HG02973 (cell line): ENCODE results near the gene ZNF669.
"Not testable (repeated sequence)": the region's sequence is repeated elsewhere in the genome, so short reads cannot be mapped to it uniquely, and the experiment has no call there.

Source experiments
- ATAC-seq: cut with Tn5 transposase; IDR thresholded peaks from one replicate; pipeline ENCODE4 v1.9.1; 2021; ENCODE audit warnings: moderate library complexity; ENCODE audit not compliant: unreplicated experiment

ZNF669 gene

DNA sequence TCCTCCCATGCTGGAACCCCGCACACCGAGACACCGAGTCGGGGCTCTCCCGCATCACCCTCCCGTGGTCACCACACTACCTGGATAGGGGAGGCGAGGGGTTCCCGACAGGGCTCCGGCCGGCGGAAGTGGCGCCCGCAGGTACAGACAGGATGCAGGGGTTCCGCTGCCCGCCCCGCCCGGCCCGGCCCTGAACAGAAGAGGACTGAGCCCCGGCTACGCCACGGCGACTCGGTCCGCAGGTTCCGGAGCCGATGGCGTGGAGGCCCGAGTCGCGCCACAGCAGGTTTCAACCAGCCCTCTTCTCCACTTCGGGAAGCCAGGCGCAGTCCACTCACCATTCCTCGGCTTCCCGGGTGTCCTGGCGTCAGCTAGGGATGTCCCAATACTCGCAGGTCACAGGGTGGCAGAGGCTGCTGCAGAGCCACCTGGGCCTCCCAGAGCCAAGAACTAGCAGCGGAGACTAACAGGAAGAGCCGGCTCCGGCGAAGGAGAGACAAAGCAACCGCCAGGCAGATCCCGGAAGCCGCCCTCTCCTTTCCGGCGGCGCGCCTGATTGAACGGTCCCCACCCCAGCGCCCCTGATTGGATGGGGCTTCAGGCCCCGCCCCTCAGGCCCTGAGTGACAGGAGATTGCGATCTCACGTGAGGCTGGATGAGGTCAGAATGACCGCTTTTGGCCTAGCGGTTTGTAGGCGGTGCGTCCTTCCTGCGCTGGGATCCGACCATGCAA, at the start of gene ZNF669:
Gene ZNF669 (minus strand): TSS at position 498 of the 733 bp plus-strand sequence. CDS start 157 bp downstream, at position 341.
- peak; percentile 100 for ATAC-seq

DNA sequence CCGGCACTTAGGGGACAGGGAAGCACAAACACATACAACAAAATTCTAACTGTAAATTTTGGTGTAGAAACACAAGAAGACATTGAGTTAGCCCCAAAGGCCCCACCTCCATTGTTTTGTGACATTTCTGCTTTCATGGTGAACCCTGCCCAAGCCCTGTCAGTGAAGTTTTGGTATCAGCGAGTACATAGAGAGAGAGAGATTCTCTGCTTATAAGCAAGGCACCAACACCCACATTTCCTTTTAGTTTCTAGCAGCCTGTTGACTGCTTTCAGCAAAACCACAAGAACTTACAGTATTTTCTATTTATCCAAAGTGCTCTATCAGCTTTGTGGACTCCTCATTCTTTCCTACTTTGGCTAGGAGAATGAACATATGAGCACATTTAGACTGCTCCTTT, 43.6 kb upstream of the ZNF669 start:
- no peak for ATAC-seq

DNA sequence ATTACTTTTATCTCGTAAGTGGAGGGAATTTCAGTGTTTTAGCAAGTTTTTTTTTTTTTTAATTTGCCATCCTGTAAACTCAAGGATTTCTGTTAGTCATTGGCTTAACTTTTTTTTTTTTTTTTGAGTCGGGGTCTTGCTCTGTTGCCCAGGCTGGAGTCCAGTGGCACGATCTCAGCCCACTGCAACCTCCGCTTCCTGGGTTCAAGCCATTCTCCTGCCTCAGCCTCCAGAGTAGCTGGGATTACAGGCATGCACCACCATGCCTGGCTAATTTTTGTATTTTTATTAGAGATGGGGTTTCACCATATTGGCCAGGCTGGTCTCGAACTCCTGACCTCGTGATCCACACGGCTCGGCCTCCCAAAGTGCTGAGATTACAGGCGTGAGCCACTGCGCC, 43.0 kb upstream of the ZNF669 start:
- not testable (repeated sequence) for ATAC-seq

DNA sequence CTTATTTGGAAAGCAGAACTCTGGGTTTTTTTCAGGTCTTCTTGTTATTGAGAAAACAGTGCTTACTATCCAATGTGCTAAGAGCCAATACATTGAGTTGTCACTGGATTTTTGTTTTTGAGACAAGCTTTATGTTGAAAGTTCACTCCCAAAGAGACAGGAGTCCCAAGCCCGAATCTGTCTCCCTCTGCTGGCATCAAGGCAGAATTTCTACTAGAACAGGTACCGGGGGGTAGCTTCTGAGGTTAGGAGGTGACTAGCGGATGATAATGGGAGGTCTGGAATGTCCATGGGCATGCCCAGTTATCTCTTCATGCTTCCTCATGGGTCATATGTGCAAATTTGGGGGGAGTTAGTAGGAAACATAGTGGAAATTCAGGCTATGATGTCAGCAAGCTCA, 42.5 kb upstream of the ZNF669 start:
- ATAC-seq = no peak

DNA sequence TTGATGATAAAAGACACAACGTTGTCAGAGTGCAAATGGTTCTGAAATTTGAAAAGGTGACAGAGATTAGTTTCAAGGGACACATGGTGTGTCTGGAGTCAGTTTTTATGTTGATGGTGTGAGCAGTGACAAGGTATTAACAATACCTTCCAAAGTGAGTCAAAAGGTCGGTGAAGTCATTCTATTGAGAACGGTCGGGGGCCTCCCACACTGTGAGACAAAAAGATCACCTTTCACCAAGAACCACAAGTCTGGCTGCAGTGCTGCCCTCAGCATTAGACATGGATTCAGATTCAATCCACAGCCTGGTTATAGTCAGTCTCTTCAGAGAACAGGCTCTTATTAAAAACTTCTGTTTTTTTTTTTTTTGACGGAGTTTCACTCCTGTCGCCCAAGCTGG, 41.1 kb upstream of the ZNF669 start:
- no peak for ATAC-seq

DNA sequence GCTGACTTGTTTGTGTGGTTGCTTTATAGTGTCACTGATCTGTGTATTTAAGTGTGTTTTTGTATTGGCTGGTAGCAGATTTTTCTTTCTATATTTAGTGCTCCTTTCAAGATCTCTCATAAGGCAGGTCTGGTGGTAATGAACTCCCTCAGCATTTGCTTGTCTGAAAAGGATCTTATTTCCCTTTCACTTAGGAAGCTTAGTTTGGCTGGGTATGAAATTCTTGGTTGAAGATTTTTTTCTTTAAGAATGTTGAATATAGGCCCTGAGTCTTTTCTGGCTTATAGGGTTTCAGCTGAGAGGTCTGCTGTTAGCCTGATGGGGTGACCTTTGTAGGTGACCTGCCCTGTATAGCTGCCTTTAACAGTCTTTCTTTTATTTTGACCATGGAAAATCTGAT, 35.4 kb upstream of the ZNF669 start:
- ATAC-seq = not testable (repeated sequence)

DNA sequence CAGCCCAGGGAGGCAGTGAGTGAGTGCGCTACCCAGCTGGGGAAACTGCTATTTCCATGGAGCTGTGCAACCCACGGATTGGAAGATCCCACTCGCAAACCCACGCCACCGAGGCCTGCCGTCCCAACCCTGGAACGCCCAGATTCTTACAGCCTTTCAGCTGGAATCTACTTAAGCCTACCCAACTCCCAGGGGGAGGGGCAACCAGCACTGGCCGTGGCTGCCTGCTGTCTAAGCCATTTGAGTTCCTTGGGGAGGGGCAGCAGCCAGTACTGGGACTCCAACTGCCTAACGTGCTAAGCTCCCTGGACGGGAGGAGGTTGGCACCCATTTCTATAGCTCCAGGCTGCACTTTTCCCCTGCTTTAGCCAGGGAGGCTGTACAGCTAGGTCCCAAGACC, 27.1 kb upstream of the ZNF669 start:
- no peak for ATAC-seq

DNA sequence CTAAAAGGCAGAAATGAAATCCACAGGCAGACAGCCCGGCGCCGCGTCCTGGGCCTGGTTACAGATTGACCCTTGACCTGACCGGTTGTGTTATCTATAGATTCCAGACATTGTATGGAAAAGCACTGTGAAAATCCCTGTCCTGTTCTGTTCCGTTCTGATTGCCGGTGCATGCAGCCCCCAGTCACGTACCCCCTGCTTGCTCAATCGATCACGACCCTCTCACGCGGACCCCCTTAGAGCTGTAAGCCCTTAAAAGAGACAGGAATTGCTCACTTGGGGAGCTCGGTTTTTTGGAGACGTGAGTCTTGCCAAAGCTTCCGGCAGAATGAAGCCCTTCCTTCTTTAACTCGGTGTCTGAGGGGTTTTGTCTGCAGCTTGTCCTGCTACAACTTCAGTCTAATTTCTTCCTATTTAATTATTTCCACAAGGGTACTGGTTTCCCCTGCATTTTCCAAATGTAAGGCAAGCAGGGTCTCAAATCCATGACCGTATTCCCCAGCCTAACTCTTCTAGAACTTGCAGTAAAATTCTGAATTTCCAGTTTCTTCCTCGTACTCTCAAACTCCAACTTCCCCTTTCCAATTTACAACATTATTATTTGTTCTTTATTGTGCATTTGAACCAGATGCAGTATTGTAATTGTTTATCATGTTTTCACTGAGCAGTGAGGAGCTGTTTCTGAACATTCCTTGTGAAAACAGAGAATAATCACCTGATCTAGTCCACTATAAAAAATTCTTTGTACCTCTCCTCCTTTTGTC, 23.5 kb upstream of the ZNF669 start:
- ATAC-seq = not testable (repeated sequence)

DNA sequence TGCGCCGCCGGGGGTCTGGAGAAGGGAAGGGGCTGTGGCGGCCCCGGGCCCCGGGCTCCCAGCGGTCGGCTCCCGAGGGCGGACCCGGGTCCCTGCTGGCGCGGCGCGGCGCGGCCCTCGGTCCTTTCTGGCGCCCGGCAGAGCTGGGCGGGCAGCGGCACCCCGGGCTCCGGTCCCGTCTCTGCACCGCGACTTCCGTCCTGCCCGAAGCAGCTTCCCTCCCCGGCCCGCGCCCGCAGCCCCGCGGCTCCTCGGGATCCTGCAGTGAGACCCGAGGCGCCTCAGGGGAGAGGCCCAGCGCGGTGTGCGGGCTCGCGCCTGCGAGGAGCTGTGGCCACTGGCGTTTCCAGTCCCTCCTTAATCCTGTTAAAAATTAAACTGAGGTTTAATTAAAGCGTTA, 22.4 kb upstream of the ZNF669 start:
- peak; percentile 59 for ATAC-seq

DNA sequence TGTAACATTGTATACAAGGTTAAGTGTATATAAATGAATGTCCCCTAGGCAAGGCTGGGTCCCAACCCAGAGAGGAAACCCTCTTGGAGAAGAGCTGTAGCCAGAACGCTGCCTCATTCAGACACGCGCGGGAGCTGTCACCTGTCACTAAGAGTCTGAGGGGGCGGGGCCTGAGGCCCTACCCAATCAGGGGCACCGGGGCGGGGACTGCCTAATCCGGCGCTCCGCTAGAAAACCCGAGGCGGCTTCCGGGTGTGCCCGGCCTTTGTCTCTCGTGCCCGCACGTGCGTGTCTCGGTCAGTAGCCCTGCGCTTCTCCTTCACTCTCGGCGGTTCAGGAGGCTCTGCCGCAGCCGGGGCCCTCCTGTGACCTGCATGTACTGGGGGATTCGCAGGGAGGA, 22.0 kb upstream of the ZNF669 start:
- ATAC-seq = peak; percentile 99

DNA sequence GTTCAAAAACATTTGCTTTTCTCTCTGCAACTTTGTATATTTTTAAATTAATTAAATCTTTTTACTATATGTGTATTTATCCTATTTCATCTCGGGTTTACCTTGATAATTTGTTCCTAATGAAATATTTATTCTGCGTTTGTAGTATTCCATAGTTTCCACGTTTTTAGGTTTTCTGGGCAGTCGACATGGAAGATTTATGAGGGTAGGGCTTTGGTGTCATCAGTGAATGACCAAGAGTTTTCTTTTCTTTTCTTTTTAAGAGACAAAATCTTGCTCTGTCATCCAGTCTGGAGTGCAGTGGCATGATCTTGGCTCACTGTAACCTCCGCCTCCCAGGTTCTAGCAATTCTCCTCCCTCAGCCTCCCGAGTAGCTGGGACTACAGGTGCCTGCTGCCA, 17.2 kb upstream of the ZNF669 start:
- ATAC-seq = no peak

DNA sequence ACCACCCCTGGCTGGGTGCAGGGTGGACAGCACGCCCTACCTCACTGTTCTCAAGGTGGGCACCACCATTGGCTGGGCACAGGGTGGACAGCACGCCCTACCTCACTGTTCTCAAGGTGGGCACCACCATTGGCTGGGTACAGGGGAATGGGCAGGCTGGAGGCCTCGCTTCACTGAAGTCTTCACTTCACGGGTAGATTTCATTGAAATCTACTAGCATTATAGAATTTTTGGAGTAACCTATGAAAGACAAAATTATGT, 16.2 kb upstream of the ZNF669 start:
- not testable (repeated sequence) for ATAC-seq

DNA sequence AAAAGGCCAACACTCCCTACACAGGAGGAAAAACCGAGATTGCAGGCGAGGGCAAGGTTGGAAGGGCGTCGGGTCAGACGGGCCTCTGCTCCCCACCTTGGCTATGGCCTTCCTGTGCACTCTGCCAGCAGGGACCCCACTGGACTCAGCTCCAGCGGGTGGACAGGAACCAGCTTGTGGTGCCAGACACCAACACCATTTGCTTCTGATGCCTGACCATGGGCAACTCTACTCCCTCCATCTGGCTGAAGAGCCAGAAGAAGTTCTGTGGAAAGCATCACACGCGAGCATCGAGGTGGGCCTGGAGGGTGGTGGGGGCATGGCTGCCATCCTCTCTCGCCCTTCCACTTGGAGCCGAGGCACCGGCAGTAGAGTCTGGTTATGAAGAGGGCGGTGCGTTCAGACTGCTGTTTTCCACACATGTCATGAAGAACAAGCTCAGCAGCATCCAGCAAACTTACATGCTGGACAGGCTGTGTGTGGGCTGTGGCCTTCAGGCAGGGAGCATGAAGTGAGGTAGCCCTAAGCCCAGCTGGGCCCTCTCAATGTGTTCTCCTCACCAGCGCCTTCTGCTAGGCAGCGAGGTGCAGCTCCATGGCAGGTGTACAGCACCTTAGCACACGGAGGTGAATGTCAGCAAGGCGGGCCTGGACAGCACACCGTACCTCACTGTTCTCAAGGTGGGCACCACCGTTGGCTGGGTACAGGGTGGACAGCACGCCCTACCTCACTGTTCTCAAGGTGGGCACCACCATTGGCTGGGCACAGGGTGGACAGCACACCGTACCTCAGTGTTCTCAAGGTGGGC, 15.6 kb upstream of the ZNF669 start:
- no peak for ATAC-seq

DNA sequence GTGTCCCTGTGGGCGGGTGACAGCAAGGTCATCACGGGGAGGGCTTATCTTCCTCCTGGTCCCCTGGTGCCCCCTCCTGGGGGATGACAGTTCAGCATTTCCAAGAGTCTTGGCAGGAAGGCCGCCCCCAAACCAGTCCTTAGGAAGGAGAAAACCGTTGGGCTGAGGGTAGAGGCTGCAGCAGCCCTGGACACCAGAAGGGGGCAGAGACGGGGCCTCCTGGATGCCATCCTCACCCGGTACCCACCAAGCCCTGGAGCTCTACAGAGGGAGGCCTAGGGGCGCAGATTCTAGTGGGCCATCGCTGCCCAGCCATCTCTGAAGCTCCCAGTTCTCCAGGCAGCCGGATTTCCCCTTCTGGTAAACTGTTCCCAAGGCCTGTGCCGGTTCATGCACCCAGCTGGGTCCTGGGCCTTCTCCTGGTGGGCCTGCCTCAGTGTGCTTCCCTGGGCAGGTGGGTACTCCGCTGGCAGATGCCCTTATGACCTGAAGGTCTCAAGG, 14.8 kb upstream of the ZNF669 start:
- no peak for ATAC-seq

DNA sequence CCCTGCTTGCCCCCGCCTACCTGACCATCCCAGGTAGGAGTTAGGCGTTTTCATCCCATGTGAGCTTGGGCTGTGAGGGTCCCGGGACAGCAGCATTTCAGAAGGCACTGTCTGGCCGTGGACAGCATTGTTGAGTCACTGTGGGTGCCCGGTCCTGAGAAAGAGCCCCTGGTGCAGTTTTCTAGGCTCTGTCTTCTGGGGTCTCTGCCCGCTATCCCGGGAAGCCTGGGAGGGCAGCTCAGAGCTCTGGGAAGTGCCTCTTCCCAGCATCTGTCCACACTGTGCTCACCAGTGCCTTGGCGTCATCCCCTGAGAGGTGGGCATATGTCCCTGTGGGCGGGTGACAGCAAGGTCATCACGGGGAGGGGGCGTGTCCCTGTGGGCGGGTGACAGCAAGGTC, 11.4 kb upstream of the ZNF669 start:
- no peak for ATAC-seq

DNA sequence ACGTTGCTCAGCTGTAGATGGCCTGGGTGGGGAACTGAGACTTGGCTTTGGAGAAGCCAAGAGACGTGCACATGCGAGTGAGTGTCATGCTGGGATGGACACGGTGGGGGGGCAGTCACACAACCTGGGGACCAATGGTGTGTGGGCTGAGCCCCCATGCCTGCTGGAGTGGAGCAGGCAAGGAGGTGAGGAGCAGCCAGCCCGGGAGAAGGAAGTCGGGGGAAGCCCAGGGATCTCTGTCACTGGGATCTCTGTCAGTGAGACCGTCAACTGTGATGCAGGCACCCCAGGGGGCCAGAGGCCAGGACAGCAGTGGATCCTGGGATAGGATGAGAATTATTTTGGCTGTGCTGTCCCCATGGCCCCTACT, 11.0 kb upstream of the ZNF669 start:
- no peak for ATAC-seq

DNA sequence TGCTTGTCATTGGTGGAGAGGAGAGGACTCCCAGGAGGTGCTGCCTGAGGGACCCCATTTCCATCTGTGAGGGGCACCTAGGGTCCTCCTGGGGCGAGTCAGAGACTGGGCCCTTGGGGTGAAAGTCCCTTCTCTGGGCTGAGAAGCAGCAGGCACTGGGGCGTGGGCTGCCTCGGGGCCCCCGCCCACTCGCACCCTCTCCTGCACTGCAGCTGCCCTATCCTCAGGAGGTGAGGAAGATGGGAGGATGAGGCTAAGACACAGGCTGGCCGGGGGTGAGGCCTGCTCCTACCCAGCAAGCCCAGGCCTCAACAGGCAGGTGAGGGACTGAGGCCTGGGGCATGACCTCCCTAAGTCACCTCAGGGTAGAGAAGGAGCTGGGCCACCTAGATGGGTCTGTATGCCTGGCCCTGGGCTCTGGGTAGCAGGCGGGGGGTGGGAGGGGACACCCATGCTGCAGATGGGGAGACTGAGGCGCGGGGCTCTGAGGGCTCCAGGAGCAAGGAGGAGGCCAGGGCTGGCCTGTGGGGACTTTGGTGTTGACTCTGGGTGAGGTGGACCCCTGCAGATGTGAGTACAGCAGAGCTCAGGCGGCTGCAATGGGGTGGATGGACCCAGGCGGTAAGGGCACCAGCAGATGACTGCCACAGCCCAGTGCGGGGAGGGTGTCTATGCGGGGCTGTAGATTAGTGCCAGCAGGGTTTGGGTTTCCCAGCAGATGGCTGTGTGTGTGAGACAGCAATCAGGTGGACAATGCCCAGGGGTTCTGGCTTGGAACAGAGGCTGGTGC, 10.4 kb upstream of the ZNF669 start:
- no peak for ATAC-seq

DNA sequence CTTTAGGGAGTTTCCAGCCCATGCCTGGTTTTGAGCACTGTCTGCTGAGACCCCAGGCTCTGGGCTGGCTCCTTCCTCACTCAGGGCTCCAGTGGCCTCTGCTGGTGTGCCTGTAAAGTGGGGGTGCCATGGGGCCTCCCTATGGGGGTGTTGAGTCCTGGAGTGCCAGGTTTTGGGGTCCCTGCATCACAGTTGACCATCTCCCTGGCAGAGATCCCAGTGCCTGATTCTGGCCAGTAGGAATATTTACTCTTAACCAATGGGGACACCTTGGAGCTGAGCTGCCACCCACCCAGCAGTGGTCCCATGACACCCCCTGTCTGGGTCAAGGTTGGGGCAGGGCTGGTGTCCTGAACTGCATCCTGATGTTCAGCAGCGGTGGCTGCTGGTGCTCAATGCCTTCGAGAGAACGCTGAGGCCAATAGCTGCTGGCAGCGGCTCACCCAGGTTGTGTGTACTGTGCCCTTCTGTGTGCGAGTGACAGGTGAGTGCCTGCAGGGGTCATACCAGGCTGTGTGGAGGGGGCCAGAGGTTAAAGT, 9.6 kb upstream of the ZNF669 start:
- ATAC-seq = no peak

DNA sequence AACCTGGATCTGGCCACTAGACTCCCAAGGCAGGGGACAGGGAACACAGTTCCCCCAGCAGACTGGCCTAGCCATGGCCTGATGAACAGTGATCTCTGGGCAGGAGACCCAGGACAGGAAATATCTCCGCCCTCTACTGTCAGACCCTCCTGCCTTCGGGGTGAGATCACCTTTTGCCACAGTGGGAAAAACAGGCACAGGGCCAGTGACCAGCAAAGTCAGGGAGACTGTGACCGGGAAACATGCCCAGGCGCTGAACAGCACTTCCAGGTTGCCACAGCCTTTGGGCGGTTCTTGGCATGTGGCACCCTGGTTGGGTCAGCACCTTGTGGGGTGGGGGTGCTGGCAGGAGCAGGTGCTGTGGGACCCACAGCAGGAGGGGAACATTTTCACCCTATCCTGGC, 8.9 kb upstream of the ZNF669 start:
- no peak for ATAC-seq

DNA sequence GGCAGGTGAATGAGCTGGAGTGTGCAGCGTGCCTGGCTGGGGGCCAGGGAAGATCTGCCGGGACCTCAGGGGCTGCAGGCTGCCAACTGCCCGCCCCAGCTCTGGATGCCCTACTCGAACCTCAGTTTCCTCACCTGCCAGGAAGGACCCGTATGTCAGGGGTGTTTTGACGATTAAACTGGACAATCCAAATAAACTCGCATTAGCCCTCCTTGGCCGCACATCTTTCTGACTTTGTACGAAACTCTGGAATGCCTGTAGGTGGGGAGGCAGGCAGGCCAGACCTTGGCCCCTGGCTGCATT, 8.3 kb upstream of the ZNF669 start:
- no peak for ATAC-seq
